Activated naive CD8-positive, alpha-beta T cell (primary cell): ENCODE measurements around the gene GOLGA5.
"Not testable (repeated sequence)": the region's sequence is repeated elsewhere in the genome, so short reads cannot be mapped to it uniquely, and the experiment has no call there.

ENCODE experiments used
- H3K27ac Mint-ChIP-seq: one replicate; pipeline ENCODE4 v1.8.0; 2021; ENCODE audit warnings: mixed read lengths
- H3K27me3 Mint-ChIP-seq: one replicate; pipeline ENCODE4 v1.8.0; 2021; ENCODE audit warnings: mixed read lengths
- H3K36me3 Mint-ChIP-seq: one replicate; pipeline ENCODE4 v1.8.0; 2021; ENCODE audit warnings: mixed read lengths
- H3K4me1 Mint-ChIP-seq: one replicate; pipeline ENCODE4 v1.8.0; 2021; ENCODE audit warnings: low read depth, mixed read lengths
- H3K4me3 Mint-ChIP-seq: one replicate; pipeline ENCODE4 v1.8.0; 2021; ENCODE audit warnings: mild to moderate bottlenecking, mixed read lengths
- H3K9me3 Mint-ChIP-seq: one replicate; pipeline ENCODE4 v1.8.0; 2021; ENCODE audit warnings: low read depth, mixed read lengths

Gene GOLGA5

DNA sequence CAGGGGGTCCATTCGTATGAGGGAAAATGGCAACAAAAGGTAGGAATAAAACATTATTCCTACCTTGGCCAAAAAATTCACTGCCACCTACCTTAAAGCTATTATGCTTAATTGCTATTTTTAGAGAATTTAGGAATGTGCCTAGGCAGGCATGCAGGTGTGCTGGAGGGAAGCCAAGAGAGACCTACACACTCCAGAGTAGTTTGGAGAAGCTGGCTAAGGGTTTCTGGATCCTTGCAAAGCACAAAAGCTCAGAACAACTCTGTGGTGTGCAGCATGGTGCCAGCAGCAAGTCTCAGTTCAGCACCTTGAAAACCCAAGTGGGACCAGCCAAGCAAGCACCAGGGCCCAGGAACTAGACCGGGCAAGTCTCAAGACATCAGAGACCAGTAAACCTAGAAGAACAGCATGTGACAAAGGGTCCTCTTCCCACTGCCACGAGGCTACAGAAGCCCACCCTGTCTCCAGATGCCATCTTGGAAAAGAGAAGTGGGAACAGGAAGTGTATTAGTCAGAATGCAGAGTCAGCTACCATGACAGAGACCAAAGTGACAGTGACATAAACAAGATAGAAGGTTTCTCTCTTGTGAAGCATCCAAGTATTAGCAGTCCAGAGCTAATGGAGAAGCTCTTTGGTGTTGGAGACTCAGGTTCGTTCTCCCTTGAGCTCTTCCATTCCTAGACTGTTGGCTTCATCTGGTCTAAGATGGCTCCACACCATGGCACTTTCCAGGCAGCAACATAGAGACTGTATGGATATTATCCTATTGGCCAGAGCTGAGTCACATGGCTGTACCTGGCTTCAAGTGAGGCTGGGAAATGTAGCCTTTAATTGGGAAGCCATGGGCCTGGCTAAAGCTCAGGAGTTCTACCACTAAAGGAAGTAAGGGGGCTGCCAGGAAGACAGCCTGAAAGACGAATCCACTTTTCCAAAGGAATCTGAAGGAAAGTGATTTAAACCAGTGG is 30.2 kb upstream of the GOLGA5 start:
- peaks cover 23% of the 10 kb centered on the region for H3K4me1 Mint-ChIP-seq
- H3K27me3 Mint-ChIP-seq, H3K9me3 Mint-ChIP-seq, H3K4me3 Mint-ChIP-seq, H3K27ac Mint-ChIP-seq, H3K36me3 Mint-ChIP-seq: not testable (repeated sequence)

- not testable (repeated sequence) for H3K27me3 Mint-ChIP-seq, H3K9me3 Mint-ChIP-seq, H3K27ac Mint-ChIP-seq, H3K4me3 Mint-ChIP-seq, H3K4me1 Mint-ChIP-seq, H3K36me3 Mint-ChIP-seq
Observed at GRCh38 chr14:92768236-92768635, 25.9 kb upstream of the GOLGA5 start.

DNA sequence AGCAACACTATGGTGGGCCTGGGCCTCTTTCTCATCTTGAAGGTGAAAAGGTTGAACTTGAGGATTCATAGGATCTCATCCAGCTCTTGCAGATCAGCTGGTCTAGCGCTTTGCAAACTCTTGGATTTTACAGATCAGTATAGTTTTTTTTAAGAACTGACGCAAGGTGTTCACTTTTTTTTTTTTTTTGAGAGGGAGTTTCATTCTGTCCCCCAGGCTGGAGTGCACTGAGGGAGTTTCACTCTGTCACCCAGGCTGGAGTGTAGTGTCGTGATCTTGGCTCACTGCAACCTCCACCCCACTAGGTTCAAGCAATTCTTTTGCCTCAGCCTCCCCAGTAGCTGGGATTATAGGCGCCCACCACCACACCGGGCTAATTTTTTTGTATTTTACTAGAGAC is 25.3 kb upstream of the GOLGA5 start:
- Mint-ChIP-seq H3K27me3 (no peaks in the 10 kb centered on the region), H3K27ac (no peak overlapping the region), H3K9me3 (no peaks in the 10 kb centered on the region)

GRCh38 chr14:92770484-92770883 is 23.6 kb upstream of the GOLGA5 start:
- H3K27ac Mint-ChIP-seq = no peak overlapping the region
- H3K36me3 Mint-ChIP-seq = peaks cover 2% of the 10 kb centered on the region
- no peaks in the 10 kb centered on the region for H3K9me3 Mint-ChIP-seq
- H3K4me3 Mint-ChIP-seq = no peak overlapping the region
- H3K4me1 Mint-ChIP-seq = peaks cover 14% of the 10 kb centered on the region
- no peaks in the 10 kb centered on the region for H3K27me3 Mint-ChIP-seq

More for the DNA sequence above, 25.3 kb upstream of the GOLGA5 start:
- no peak overlapping the region for H3K4me3 Mint-ChIP-seq
- no peaks in the 10 kb centered on the region for H3K36me3 Mint-ChIP-seq
- peaks cover 9% of the 10 kb centered on the region for H3K4me1 Mint-ChIP-seq

GRCh38 chr14:92774572-92774971 is 19.5 kb upstream of the GOLGA5 start:
- Mint-ChIP-seq H3K36me3 (peaks cover 2% of the 10 kb centered on the region), H3K9me3 (no peaks in the 10 kb centered on the region), H3K4me3 (no peak overlapping the region), H3K27me3 (no peaks in the 10 kb centered on the region), H3K4me1 (peaks cover 7% of the 10 kb centered on the region), H3K27ac (no peak overlapping the region)

DNA sequence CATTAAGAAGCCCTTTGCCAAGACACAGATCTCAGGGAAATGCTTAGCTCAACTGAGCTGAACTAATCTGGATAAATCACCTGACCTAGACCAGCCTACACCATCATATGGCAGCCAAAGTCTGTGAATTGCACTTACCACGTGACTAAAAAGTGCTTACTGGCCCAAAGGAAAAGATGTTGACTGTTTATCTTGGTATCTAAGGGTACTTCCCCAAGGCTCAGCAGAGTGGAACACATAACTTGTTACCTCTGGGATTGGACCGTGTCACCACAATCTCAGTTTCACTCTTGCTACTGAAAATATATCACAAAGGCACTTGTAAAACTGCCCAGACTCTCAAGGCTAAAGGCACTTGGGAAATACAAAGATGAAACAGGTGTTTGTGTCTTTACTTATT is 18.8 kb upstream of the GOLGA5 start:
- H3K9me3 Mint-ChIP-seq, H3K4me3 Mint-ChIP-seq, H3K27ac Mint-ChIP-seq, H3K36me3 Mint-ChIP-seq, H3K27me3 Mint-ChIP-seq: not testable (repeated sequence)
- H3K4me1 Mint-ChIP-seq = peaks cover 12% of the 10 kb centered on the region

GRCh38 chr14:92778868-92779565 is 15.1 kb upstream of the GOLGA5 start:
- not testable (repeated sequence) for H3K36me3 Mint-ChIP-seq, H3K4me3 Mint-ChIP-seq, H3K27ac Mint-ChIP-seq, H3K9me3 Mint-ChIP-seq, H3K27me3 Mint-ChIP-seq
- peaks cover 19% of the 10 kb centered on the region for H3K4me1 Mint-ChIP-seq

- Mint-ChIP-seq H3K27me3 (no peaks in the 10 kb centered on the region), H3K4me3 (no peak overlapping the region), H3K4me1 (peaks cover 12% of the 10 kb centered on the region), H3K27ac (peak overlapping the region; percentile 58), H3K9me3 (no peaks in the 10 kb centered on the region), H3K36me3 (no peaks in the 10 kb centered on the region)
Observed at GRCh38 chr14:92780444-92781232, 13.5 kb upstream of the GOLGA5 start.

DNA sequence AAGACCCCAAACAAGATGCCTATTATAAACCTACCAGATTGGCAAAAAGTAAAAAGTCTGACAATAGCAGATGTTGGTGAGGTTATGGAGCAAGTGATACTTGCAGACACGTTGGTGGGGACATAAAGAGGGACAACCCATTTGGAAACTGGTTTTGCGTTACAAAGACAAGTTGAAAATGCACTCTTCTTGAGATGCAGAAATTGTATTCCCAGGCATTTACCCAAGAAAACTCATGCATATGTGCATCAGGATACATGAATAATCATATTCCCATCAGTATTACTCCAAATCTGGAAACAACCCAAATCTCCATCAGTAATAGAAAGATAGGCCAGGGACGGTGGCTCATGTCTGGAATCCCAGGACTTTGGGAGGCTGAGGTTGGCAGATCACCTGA is 12.8 kb upstream of the GOLGA5 start:
- Mint-ChIP-seq H3K36me3 (no peaks in the 10 kb centered on the region), H3K4me3 (no peak overlapping the region), H3K27me3 (no peaks in the 10 kb centered on the region), H3K4me1 (peaks cover 12% of the 10 kb centered on the region), H3K9me3 (no peaks in the 10 kb centered on the region), H3K27ac (no peak overlapping the region)

GRCh38 chr14:92783813-92784431 is 10.2 kb upstream of the GOLGA5 start:
- peaks cover 12% of the 10 kb centered on the region for H3K4me1 Mint-ChIP-seq
- peaks cover 3% of the 10 kb centered on the region for H3K9me3 Mint-ChIP-seq
- H3K36me3 Mint-ChIP-seq = peaks cover 2% of the 10 kb centered on the region
- no peak overlapping the region for H3K4me3 Mint-ChIP-seq
- no peaks in the 10 kb centered on the region for H3K27me3 Mint-ChIP-seq
- H3K27ac Mint-ChIP-seq = no peak overlapping the region

- peaks cover 14% of the 10 kb centered on the region for H3K36me3 Mint-ChIP-seq
- H3K4me3 Mint-ChIP-seq = no peak overlapping the region
- H3K4me1 Mint-ChIP-seq = peaks cover 2% of the 10 kb centered on the region
- peaks cover 12% of the 10 kb centered on the region for H3K9me3 Mint-ChIP-seq
- no peaks in the 10 kb centered on the region for H3K27me3 Mint-ChIP-seq
- H3K27ac Mint-ChIP-seq = no peak overlapping the region
Observed at GRCh38 chr14:92785667-92786426, 8.3 kb upstream of the GOLGA5 start.

DNA sequence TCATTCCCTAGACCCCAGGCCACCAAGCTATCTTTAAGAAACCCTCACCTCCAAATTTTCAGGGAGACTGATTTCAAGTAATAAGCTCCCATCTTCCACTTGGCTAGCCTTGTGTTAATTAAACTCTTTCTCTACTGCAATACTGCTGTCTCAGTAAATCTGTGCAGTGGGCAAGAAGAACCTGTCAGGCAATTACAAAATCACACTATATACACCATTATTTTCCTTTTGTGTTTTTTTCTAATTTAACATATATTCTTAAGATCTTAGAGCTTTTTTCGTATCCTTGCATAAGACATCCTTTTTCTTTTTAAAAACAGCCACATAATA is 7.7 kb upstream of the GOLGA5 start:
- Mint-ChIP-seq H3K4me3 (no peak overlapping the region), H3K27me3 (no peaks in the 10 kb centered on the region), H3K4me1 (no peaks in the 10 kb centered on the region)

DNA sequence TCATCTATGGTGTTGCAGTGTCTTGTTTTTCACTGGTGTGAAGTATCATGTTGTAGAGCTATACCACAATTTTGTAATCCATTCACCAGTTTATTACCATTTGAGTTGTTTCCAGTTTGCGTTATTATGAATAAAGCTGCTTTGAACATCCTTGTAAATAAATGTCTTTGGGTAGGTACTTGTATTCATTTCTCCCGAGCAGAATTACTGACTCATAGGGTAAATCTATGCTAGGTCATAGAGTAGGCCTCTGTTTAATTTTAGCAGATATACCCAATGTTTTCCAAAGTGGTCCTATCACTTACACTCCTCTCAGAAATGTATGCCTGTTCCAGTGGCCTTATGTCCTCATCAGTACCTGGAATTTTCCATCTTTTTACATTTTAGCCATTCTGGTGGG is 6.6 kb upstream of the GOLGA5 start:
- Mint-ChIP-seq H3K4me1 (no peaks in the 10 kb centered on the region), H3K36me3 (peaks cover 14% of the 10 kb centered on the region), H3K27ac (no peak overlapping the region), H3K9me3 (peaks cover 12% of the 10 kb centered on the region), H3K27me3 (no peaks in the 10 kb centered on the region), H3K4me3 (no peak overlapping the region)

More for the DNA sequence above, 7.7 kb upstream of the GOLGA5 start:
- Mint-ChIP-seq H3K36me3 (peaks cover 14% of the 10 kb centered on the region), H3K27ac (no peak overlapping the region), H3K9me3 (peaks cover 12% of the 10 kb centered on the region)

- Mint-ChIP-seq H3K4me3 (no peak overlapping the region), H3K27me3 (no peaks in the 10 kb centered on the region), H3K4me1 (peaks cover 10% of the 10 kb centered on the region), H3K27ac (no peak overlapping the region), H3K9me3 (peaks cover 16% of the 10 kb centered on the region), H3K36me3 (peaks cover 17% of the 10 kb centered on the region)
Observed at GRCh38 chr14:92789457-92790089, 4.5 kb upstream of the GOLGA5 start.
